ENCODE measurements around the gene PIM1. TPM values are rescaled to one million over a fixed set of nuclear protein-coding genes. Genes with fewer than 3 reads are reported as not detected.

The PIM1 gene
- total RNA-seq, 1 experiment from 2014 or later: 10.6 TPM

DNA sequence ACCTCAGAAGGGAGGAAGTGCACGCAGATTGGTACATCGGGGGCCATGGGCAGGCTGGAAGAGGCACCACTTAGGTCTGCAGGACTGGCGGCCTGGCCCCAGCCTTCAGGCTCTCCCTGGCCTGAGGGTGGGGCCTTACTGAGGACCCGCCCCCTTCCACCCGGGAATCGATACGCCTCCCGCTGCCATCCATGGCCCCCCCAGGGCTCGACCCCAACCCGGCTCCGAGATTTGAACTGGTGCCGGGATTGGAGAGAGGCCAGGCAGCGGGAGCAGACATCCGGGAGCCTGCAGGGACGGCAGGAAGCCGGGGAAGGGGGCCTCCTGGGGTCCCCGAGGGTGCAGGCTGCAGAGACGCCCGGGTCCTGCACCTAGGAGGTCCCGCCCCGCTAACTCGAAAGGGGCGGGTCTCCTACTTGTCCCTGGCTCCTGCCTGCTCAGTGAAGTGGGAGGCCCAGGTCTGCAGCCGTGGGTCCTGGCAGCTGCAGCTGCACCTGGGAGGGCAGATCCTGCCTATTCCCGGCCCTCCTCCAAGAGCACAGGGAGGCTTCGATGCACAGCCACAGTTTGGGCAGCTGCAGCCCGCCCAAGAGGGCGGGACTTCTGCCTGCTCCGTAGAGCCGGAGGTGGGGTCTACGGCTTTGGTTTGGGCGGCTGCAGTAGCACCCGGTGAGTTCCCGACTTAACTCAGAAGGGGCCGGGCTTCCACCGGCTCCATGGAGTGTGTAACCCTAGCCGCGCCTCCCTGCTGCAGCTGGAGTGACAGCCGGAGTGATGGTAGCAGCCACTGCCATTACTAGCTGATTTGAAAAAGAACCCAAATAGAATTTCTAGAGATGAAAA is 52.4 kb downstream of the PIM1 start:
- DNase-seq (ENCODE audit: low spot score): peak; percentile 88

DNA sequence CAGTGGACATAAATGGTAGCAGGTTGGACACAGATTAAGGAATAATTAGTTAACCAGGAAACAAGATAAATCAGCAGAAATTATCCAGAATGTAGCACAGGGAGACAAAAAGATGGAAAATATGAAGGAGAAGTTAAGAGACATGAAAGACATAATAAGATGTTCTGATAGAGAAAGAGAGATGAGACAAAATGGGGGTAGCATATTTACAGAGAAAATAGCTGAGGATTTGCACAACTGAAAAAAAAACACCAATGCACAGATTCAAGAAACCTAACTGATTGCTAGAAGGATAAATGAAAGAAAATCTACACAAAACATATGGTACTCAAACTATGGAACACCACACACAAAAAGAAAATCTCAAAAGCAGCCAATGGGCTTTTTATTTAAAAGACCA is 53.0 kb downstream of the PIM1 start:
- no peak for DNase-seq (ENCODE audit: low spot score)

Other genes with a start within 250 kb of the PIM1 start
- 0.74 TPM in 1 of 2 replicates, not detected in the other for gene PI16, start 215.4 kb upstream of the PIM1 start, total RNA-seq (2014; rRNA removed; shearing (Covaris generic))
- 189 and 200 TPM in 2 replicates for gene MTCH1, start 184.0 kb upstream of the PIM1 start, total RNA-seq (2014; rRNA removed; shearing (Covaris generic))
- gene FGD2, start 164.5 kb upstream of the PIM1 start, total RNA-seq (2014; rRNA removed; shearing (Covaris generic)): not detected in 2 replicates
- 3.4 and 4.2 TPM in 2 replicates for gene TBC1D22B, start 87.6 kb downstream of the PIM1 start, total RNA-seq (2014; rRNA removed; shearing (Covaris generic))
- 0.12 and 3.2 TPM in 2 replicates for gene TMEM217, start 88.0 kb downstream of the PIM1 start, total RNA-seq (2014; rRNA removed; shearing (Covaris generic))
- gene RNF8, start 183.8 kb downstream of the PIM1 start, total RNA-seq (2014; rRNA removed; shearing (Covaris generic)): 35.7 and 40.2 TPM in 2 replicates